LHCN-M2 (cell line): ENCODE measurements around the gene ELFN2. TPM values are rescaled to one million over a fixed set of nuclear protein-coding genes. Genes with fewer than 3 reads are reported as not detected.

Experiments
- DNase-seq: peaks from one replicate; pipeline ENCODE4 v3.0.0-alpha.2; 2012; ENCODE audit warnings: low read depth
- total RNA-seq: library from RNA; depleted of rRNA; stranded (reverse); fragments of >200 nt; gene quantifications from 2 replicates; pipeline ENCODE4 v1.2.3, GENCODE V29; 2014

ELFN2 gene
- total RNA-seq, 1 experiment from 2014 or later: 0.17 TPM

DNA sequence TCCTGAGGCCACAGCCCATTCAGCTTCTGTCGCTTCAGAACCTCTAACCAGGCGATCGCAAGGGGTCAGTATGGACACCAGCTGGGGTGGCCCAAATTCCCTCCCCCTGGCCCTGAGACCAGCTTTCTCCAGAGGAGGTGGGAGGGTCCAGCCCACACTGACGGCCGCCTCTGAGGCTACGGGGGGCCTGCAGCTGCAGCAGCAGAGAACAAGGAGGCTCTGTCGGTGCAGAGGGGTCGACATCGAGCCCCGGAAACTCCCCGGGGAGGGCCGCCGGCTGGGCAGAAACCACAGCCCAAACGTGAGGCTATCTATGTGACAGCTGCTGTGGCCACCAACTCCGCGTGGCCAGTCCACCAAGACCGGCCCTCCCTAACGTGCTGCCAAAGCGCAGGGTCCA is 40.8 kb downstream of the ELFN2 start:
- DNase-seq: no peak

DNA sequence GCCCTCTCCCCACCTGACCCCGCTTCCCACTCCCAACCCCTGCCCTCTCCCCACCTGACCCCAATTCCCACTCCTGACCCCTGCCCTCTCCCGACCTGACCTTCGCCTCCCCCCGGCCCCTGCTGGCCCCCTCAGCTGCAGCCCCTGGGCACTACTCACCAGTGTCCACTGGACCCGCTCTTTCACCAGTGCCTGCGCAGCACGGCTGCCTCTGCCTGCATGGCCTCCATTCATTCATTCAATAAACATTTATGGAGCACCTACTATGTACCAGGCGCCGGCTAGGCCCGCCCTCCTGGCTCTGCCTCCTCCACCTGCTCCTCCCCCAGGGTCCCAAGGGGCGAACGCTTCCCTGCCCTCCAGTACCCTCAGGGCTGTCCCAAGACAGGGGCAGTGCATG is 42.6 kb downstream of the ELFN2 start:
- DNase-seq: no peak

DNA sequence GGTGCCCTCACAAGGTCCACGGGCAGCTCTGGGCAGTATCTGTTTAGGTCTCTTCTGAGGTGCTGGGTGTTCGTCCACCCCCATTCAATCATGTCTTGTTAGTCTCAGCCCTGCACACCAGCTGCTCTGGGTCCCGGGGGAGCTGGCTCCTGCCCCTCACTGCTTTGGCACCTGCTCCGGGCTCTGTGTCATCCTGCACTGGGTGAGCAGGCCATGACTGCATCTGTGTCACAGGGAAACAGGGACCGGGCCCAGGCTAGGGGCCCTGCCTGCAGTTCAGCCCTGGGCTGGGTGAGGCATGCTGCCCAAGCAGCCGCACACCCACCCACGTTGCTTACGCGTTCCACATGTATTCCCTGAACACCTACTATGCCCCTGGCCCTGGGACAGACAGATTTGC is 43.9 kb downstream of the ELFN2 start:
- DNase-seq: peak; percentile 78

DNA sequence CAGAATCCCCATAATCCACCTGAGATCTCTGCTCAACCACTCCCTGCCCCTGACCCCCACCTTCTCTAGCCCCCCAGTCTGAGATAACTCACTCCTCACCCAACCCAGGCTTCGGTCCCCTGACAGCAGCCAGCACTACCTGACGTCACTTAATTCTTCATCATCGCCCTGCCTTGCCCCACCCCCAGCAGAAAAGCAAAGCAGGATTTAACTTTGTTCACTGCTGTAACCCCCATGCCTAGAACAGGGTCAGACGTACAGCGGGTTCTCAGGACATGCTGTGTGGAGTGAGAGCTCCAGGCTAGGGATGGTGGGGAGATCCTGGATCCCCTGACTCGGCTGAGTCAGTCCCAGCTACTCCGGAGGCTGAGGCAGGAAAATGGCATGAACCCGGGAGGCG is 45.8 kb downstream of the ELFN2 start:
- DNase-seq: peak; percentile 32

DNA sequence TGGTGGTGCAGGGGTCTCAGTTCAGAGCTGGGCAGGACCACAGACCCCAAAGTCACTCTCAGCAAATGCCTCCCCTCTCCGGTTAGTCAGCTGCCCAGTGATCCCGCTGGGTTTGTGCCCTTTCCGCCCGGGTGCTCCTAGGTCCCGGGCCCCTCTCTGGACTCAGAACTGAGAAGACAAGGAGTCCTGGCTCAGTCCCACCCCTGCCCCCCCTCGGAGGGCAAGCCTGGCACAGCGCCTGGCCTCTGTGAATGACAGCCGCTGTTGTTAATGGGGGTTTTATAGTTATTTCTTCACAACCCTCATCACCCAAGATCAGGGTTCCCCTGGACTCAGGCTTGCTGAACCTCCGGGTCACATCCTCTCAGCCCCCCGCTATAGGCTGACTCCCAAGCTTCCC is 47.6 kb downstream of the ELFN2 start:
- peak; percentile 31 for DNase-seq

DNA sequence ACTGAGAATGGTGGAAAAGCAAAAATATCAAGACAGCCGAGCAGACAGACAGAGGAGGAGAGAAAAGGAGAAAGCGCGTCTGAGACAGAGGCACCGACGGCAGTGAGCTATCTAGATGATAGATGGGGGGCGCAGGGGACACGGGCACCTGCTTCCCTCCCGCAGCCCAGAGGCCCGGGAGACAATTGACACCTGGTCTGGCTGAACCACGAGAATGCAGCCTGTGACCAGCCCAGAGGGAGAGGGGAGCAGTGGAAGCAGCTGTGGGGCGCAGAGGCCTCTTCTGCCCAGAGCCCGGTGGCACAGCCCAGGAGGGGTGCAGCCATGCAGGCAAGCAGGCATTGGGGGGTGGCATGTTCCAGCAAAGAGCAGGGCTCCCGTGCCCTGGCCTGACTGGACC is 48.2 kb downstream of the ELFN2 start:
- DNase-seq: peak; percentile 11

DNA sequence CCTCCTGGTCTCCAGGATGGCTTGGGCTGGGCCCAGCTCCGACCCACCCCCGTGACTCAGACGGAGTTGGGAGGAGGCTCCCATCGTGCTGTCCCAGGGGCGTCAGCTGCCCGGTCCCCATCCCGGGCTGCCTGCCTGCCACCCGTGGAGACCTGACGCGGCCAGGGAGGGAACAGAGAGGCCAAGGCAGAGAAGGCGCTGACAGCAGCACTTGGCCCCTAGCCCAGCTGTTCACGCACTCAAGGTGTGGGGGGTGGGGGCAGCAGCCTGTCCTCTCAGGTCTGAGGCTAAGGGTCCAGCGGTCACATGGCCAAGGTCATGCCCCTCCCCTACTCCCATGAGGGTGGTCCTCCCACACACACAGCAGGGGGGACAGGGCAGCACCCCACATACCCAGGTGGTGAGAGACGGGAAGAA is 48.6 kb downstream of the ELFN2 start:
- no peak for DNase-seq

DNA sequence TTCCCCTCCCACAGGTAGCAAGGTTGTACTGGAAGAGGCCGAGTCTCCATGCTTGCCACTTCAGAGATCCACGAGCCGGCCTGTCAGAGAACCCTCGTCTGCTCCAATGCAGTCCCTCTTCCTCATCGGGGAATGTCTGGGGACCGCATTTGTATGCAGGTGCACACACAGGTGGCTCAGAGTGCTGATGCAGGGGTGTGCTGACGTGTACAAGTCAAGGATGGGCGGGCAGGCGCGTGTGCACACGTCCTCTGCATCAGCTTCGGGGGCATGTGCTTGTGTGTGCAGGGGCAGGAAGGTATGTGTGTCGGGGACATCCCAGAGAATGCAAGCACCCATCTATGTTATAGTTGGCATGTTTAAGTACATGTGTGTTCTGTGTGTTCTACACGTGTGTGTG is 49.4 kb downstream of the ELFN2 start:
- no peak for DNase-seq

DNA sequence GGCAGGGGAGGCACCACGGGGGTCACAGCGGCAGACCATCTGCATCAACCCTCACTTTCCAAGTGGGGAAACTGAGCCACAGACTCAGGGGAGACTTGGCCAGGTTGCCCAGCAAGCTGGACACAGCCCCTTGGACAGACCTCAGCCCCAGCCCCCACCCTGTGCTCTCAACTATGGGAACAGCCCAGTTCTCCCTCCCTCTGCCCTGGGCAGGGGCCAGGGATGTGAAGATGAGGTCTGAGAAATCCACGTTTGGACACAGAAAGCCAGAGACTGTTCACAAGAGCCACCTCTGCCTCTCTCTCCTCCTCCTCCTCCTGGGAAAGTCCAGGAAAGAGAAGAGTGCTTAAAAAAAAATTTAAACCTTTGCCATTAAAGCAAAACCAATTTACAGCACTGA is 50.1 kb downstream of the ELFN2 start:
- no peak for DNase-seq

DNA sequence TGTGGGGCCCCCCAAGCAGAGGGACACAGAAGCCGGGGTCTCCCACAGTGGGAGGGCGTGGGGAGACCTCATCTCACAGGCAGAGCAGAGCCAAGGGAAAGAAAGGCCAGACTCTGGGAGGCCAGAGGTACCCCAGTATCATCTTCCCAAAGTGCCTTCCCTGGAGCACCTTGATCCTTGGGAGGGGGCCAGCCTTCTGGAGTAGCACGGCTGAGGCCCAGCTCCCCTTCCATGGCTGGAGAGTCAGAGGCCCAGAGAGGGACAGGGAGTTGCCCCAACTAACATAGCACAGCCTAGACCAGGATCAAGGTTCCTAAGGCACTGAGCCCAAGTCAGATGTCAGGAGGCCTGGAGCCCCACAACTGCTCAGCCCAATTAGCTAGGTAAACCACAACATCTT is 50.6 kb downstream of the ELFN2 start:
- DNase-seq: no peak

DNA sequence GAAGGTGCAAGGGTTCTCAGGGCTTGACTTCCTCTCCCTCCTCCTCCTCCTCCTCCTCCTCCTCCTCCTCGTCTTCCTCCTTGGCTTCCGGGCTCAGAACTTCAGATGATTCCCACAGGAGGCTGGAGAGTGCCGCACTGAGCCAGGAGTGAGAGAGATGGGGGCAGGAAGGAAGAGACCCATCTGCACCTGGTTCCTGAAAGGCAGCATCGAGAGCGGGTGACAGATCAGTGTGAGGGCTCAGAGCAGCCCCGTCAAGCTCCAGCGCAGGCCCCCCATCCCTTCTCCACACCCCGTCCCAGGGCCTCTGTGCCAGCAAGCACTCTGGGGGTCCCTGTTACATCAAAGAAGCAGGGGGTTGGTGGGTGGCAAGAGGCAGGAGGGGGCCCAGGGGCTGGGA is 51.5 kb downstream of the ELFN2 start:
- no peak for DNase-seq

DNA sequence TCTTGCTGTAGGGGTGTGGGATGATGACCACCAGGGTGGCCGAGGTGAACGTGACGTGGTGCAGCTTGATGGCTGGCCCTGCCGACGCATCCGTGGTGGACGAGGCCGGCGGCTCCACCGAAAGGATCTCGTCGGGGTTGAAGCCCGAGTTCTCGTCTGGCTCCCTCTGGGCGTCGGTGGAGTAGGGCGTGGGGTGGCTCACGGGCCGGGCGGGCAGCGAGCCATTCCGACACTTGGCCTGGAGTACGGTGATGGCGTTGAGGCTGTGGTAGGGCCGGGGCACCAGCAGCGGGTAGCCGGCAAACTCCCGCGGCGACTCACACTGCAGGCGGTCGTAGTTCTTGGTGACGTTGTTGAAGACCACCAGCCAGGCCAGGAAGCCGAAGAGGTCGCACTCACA is 52.7 kb downstream of the ELFN2 start:
- DNase-seq: no peak

DNA sequence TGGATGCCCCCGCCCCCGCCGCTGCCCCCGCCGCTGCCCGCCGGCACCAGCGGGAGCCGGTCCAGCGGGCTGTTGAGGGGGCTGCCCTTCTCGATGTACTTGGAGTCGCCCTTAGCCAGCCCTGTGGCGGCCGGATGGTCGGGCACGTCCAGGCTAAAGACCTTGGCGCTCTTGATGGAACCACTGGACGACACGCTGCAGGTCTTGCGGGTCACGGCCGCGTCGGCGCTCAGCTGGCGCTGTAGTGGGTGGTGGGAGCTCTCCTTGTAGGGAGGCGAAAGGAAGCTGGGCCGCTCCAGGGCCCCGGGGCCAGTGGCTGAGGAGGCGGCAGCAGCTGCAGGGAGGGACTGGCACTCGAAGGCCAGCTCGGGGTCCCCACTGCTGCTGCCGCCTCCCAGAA is 53.8 kb downstream of the ELFN2 start:
- no peak for DNase-seq

DNA sequence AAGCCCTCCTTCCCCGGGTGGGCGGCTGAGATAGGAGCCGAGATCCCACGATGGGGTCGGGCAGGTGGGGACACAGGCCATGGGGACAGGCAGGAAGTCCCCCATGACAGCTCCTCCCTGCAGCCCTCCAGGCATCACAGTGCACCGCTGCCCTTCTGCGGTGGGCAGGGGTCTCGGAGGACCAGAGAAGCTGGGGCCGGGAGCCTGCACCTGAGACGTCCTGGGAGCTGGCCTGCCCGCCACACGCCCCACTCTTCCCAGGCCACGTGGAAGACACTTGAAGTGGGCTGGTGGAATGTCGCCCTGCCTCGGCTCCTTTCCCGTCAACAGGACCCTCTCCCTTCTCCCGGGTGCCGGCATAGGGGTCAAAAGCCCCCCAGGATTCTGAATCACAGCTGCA is 55.4 kb downstream of the ELFN2 start:
- DNase-seq: no peak

DNA sequence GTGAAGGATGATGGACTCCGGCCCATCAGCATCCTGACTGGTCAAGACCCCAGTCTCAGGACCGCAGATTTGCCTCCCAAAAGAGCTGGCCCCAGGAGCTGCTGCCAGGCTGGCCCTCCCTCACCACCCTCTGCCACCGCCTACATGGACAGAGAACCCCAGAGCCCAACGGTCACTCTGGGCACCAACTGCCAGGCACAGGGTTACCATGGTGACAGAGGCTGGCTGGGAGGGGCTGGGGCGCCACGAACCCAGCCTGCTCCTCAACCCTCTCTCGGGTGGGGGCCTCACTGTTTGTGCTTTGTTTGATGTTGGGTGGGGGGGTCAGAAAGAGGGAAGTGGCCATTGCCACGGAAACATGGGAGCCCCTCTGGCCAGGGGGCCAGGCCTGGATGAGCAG is 55.8 kb downstream of the ELFN2 start:
- no peak for DNase-seq

DNA sequence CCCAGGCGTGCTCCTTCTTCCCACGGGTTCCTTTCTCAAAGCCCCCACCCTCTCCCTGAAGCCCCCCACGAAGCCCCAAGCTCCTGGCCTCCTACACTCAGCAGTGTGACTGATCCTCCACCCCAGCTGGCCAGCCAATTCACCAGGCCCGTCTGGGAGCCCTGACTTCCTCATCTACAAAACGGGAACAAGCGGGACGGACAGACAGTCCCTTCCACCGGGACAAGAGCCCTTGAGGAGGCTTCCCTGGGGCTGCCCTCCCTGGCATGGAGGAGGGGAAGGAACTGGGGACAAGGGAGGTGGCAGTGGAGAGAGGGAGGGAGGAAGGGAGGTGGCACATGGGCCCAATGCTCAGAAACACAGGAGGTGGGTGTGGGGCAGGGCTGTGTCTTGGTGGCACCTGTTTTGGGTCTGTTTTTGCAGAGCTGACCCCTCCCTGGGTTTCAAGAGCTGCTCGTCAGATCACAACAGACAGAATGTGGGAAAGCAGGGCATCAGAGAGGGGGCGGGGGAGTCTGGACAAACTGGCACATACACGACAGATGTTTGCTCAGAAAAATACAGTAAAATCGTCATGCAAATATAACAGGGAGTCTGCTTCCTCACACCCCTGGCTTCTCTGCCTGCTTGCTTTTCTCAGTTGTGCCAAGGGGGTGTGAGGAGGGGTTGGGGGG is 56.8 kb downstream of the ELFN2 start:
- no peak for DNase-seq

DNA sequence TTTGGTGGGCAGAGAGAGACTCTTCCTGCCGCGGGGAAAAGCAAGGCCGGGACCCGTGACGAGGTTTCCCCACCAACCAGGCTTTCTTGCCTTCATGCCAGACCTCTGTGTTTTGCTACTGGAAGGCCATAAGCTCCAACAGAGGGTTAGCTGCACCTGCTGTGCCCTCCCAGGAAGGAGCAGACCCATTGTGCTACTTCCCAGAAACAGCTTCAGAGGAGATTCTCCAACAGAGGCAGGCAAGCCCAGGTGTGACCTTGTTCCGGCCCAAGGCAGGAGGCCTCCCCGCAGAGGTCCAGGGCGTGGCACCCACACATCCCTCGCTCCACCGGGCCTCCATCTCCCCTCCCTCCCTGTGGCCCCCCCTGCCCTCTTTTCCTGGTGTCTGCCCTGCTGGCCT is 57.8 kb downstream of the ELFN2 start:
- DNase-seq: no peak

DNA sequence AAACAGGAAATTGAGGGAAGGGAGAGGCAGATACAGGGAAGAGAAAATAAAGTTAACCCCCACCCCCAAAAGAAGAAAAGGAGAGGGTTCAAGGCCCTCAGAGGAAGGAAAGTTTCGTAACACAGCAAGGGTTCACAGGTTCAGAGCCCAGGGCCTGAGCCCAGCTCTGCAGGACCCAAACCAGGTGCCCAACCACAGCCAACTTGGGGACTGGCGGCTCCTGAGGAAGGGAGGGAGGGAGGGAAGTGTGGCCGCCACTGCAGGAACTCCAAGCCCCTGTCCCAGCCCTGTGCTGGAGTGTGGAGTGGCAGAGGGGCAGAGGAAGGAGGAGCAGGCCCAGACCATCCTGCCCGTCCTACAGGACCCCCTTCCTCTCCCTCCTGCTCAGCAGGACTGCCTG is 59.2 kb downstream of the ELFN2 start:
- no peak for DNase-seq

DNA sequence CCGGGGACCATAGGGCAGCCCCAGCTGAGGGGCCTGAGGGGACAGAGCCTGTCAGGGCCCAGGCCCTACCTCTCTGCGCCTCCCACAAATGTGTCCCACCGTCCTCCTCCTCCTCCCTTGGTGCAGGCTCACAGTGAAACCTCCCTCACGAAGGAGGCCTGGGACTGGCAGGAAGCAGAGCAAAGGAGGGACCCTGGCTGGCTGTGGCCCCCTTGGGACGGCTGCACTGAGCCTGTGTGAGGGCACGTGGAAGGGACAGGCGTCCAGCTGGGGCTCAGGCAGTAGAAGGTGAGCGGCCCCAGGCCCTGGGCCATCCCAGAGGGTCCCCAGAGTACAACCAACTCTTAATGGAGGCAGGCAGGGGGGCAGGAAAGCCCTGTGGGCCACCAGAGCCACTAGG is 60.7 kb downstream of the ELFN2 start:
- DNase-seq: no peak

DNA sequence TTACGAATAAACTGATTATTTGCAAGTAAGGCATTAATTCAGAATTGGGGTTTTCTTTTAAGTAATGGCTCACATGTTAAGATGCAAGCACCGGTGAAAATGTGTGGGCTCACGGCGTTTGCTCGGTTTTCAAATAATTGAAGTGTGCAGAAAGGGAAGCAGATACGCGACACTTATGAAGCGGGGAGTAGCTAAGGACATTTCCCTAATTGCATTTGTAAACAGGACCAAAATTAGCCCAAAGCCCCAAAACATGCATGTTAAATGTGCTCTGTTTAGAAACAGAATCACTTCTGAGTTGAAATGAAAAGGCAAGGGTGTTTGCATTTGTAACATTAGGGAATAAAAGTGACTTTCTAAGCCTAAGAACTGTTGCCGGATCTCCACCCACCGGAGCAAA is 61.3 kb downstream of the ELFN2 start:
- DNase-seq: no peak

DNA sequence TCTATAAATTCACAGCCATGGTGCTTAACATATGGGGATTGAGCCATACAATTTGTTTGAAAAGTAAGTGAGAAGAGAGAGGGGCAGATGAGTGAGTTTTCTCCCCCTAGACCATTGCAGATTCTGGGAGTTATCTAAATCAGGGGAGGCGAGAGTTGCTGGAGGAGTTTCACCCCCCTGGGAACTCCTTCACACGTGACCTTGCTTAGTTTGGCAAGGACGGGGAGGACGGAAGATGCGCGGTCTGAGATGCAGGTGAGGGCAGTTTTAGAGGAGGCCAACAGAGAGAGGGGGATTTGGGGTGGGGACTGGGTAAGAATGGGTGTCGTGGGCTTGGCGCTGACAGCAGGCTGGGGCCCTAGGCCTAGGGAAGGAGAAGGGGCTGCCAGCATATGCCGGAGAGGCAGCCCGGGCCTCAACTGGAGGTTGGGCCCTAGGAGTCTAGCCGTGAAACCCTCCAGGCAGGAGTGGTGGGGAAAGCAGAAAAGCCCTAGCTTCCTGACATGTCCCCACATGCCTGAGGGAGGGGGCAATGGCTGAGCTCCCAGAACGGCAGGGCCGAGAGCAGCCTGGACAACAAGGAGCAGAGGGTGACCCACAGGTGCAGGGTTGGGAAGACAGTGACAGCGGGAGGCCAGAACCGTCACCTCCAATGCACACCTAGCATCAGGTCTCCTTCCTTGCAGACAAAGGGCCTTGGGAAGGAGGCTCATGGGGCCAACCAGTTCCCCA is 63.9 kb downstream of the ELFN2 start:
- no peak for DNase-seq

DNA sequence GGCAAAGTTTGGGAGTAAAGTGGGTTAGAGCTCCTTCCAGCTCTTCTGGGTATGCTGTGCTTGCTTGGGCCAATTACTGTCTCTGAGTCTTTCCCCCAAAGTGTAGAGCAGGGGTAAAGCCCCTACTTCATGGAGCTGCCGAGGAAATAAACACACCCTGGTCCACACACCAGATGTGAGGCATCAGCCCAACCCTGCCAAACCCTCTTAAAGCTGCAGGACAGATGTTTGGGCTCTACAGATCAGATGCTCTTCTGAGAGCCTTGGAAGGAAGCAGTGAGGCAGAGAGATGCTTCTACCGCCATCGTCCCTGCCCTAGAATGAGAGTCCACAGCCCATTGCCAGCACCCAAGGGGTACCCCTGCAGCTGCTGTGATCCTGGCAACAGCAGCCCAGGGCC is 64.7 kb downstream of the ELFN2 start:
- no peak for DNase-seq

DNA sequence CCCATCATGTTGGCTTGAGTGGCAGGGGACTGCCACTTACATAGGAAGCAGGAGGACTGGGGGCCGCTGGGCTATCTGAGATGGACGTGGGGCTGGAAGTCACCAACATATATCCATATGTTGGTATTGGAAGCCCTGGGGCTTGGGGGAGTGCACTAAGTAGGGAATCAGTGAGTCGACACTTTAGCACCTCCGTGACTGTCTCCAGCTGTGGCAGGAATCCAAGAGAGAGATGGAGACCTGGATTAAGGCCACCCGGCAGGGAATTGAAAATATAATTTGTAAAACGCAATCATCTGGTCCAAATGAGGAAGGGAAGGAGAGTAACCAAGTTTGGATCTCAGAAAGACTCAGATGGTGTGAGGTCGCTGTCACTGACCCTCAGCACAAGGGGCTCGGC is 68.4 kb downstream of the ELFN2 start:
- DNase-seq: no peak

DNA sequence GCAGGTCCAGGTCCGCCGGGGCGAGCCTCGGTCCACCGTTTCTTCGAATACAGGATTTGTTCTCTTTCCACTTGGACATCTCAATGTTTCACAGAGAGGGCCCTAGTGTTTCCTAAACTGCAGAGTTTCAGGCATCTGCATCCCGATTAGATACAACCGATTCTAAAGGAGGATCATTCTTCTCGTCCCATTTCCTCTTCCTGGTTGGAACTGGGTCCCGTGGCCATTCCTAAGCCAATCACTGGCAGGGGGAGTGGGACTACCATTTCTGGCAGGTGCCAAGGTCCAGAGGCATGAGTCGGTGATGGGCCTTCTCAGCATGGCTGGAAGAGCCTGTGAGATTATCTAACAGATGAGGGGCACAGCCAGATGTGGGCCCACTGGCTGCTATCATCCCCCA is 68.9 kb downstream of the ELFN2 start:
- DNase-seq: no peak
